ENCODE measurements around the gene TMEM59L.

GRCh38 chr19:18588611-18589379 lies 23.9 kb upstream of the TMEM59L start, which contains the start of gene REX1BD:
- TF ChIP-seq CTCF (IDR thresholded peaks at IDR 0.05) (peak; percentile 86 to 94 (median 90)), POLR2A (IDR thresholded peaks at IDR 0.05) (peak; percentile 8 to 45)

All from tibial nerve (tissue), 3 donors.